Activated naive CD4-positive, alpha-beta T cell treated with anti-CD3 and anti-CD28 coated beads, Interleukin-2, amount 10 ng/mL, durations not matched to agents 7 days and 5 days (primary cell): Measurements from ENCODE around the gene GNS.

Experiments used
- CTCF ChIA-PET: fragments of 350-600 bp; sonication (Branson Sonifier 250); formaldehyde crosslinking; loops from one replicate; lab custom pipeline; 2021; ENCODE audit warnings: antibody characterized with exemption; lab: Charles Lee
- DNase-seq: peaks from one replicate; pipeline ENCODE4 v3.0.0-alpha.2; 2020
- H3K27ac Mint-ChIP-seq: one replicate; pipeline ENCODE4 v1.8.0; 2021; ENCODE audit warnings: mild to moderate bottlenecking, moderate library complexity, mixed read lengths
- H3K27me3 Mint-ChIP-seq: one replicate; pipeline ENCODE4 v1.8.0; 2021; ENCODE audit warnings: mild to moderate bottlenecking, mixed read lengths
- H3K36me3 Mint-ChIP-seq: one replicate; pipeline ENCODE4 v1.8.0; 2021; ENCODE audit warnings: mixed read lengths
- H3K4me1 Mint-ChIP-seq: one replicate; pipeline ENCODE4 v1.8.0; 2021; ENCODE audit warnings: mixed read lengths
- H3K4me3 Mint-ChIP-seq: one replicate; pipeline ENCODE4 v1.8.0; 2021; ENCODE audit warnings: mild to moderate bottlenecking, moderate library complexity, mixed read lengths
- H3K9me3 Mint-ChIP-seq: one replicate; pipeline ENCODE4 v1.8.0; 2021; ENCODE audit warnings: mixed read lengths

GNS gene

DNA sequence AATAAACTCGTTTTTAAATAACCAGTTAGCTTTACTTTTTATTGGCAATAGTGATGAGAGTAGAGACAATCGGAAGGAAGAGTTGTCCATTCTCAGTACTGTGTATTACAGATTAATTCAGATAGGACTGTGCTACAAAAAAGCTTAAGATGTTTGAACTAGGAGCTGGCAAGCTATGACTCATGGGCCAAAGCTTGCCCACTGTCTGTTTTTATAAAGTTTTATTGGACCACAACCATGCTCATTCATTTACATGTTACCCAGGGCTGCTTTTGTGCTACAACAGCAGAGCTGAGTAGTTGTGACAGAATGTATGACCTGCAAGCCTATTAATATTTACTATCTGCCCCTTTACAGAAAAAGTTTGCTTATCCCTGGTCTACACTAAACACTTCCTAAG, 19.4 kb downstream of the GNS start:
- Mint-ChIP-seq H3K36me3 (peaks cover 66% of the 10 kb centered on the region), H3K27ac (no peak overlapping the region)

DNA sequence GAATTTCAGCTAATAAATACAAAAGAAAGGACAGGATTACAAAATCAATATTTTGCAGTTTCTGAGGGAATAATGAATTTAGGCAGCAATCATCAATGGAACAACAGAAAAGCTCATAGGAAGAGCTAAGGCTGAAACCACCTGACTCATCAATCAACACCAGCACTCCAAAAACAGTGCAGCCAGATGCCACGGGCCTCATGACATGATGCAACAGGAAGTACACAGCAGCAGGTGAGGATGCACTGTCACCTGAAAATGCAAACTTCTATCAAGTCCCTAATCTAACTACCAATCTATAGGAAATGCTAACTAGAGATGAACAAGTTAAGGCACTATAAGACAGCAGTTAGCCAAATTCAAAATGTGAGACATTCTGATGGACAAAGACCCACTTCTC, 21.7 kb downstream of the GNS start:
- peaks cover 71% of the 10 kb centered on the region for H3K36me3 Mint-ChIP-seq
- CTCF ChIA-PET = no interaction called here
- H3K4me1 Mint-ChIP-seq = peaks cover 27% of the 10 kb centered on the region
- H3K27ac Mint-ChIP-seq = peak overlapping the region; percentile 77
- H3K27me3 Mint-ChIP-seq = no peaks in the 10 kb centered on the region
- no peak overlapping the region for H3K4me3 Mint-ChIP-seq
- H3K9me3 Mint-ChIP-seq = peaks cover 3% of the 10 kb centered on the region
- peak; percentile 57 for DNase-seq

More for the DNA sequence above, 19.4 kb downstream of the GNS start:
- Mint-ChIP-seq H3K9me3 (peaks cover 3% of the 10 kb centered on the region), H3K27me3 (no peaks in the 10 kb centered on the region), H3K4me3 (no peak overlapping the region), H3K4me1 (peaks cover 27% of the 10 kb centered on the region)
- CTCF ChIA-PET = no interaction called here
- DNase-seq = no peak

DNA sequence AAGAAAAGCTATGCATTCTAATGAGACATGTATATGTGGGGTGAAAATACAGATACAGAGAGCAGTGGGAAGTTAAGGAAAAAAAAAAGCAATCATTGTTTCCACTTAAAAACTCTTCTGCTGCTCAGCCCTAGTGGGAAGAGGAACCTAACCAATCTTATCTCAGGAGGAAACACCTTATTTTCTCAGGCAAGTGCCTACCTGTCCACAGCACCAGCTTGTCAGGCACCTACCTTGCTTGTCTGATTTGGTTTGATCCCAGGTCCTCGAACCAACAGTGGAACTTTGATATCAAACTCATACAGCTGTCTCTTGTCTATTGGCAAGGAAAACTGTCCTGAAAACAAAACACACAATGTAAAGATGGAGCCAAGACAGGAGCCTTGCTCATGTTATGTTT, 22.4 kb downstream of the GNS start:
- Mint-ChIP-seq H3K9me3 (peaks cover 3% of the 10 kb centered on the region), H3K4me1 (peaks cover 27% of the 10 kb centered on the region), H3K27me3 (no peaks in the 10 kb centered on the region), H3K27ac (peak overlapping the region; percentile 77), H3K4me3 (no peak overlapping the region), H3K36me3 (peaks cover 66% of the 10 kb centered on the region)
- CTCF ChIA-PET = no interaction called here
- no peak for DNase-seq

DNA sequence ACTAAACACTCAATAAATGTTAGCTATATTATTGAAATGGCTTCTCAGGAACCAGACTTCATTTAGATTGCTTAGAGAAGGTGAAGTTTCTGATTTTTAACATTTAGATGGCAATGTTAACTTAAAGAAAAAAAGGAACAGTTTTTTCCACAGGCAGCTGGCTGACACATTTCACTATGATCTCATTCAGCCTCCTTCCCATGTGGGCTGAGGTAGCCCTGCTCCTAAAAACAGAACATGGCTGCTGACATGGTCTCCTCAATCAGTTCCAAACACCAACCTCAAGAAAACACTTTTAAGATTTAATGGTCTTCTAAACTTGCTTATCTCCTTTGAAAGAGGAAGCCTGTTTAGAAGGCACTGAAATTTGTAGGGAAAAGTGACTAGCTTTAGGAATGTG, 23.8 kb downstream of the GNS start:
- peaks cover 3% of the 10 kb centered on the region for H3K9me3 Mint-ChIP-seq
- peaks cover 65% of the 10 kb centered on the region for H3K36me3 Mint-ChIP-seq
- no peak overlapping the region for H3K4me3 Mint-ChIP-seq
- H3K27me3 Mint-ChIP-seq = no peaks in the 10 kb centered on the region
- no peak overlapping the region for H3K27ac Mint-ChIP-seq
- DNase-seq = no peak
- CTCF ChIA-PET = interaction anchor here (1.0 kb wide), 3 partner anchors 8 to 118 kb away, joined by 3 read pairs; no protein-coding TSS in a partner anchor
- peaks cover 38% of the 10 kb centered on the region for H3K4me1 Mint-ChIP-seq

DNA sequence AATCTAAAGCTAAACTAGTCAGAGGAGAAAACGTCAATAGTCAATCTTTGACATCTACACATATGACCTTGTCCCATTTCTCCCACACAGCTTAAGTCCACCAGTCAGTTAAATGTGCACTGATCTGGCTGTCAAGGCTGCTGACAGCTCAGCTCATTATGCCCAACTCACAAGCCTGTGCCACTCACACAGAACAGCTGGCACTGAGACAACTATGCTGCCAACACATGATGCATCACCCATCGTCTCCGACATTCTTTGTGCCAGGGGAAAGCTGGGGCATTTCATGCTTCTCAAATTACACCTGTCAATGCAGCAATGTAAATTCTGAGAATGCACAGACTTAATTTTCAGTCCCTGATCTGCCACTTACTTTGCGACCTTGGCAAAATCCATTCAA, 25.3 kb downstream of the GNS start:
- no peaks in the 10 kb centered on the region for H3K27me3 Mint-ChIP-seq
- H3K4me3 Mint-ChIP-seq = no peak overlapping the region
- CTCF ChIA-PET = no interaction called here
- H3K36me3 Mint-ChIP-seq = peaks cover 58% of the 10 kb centered on the region
- H3K9me3 Mint-ChIP-seq = peaks cover 3% of the 10 kb centered on the region
- H3K27ac Mint-ChIP-seq = no peak overlapping the region
- DNase-seq = no peak
- H3K4me1 Mint-ChIP-seq = peaks cover 45% of the 10 kb centered on the region

- CTCF ChIA-PET = no interaction called here
- Mint-ChIP-seq H3K36me3 (peaks cover 52% of the 10 kb centered on the region), H3K27me3 (no peaks in the 10 kb centered on the region), H3K27ac (peak overlapping the region; percentile 93), H3K4me3 (no peak overlapping the region), H3K4me1 (peaks cover 27% of the 10 kb centered on the region), H3K9me3 (no peaks in the 10 kb centered on the region)
- DNase-seq = no peak
Measured at GRCh38 chr12:64731683-64732082, 27.5 kb downstream of the GNS start.

GRCh38 chr12:64730588-64730969, 28.6 kb downstream of the GNS start:
- no peak for DNase-seq
- Mint-ChIP-seq H3K27ac (peak overlapping the region; percentile 93), H3K36me3 (peaks cover 46% of the 10 kb centered on the region), H3K27me3 (no peaks in the 10 kb centered on the region), H3K4me3 (no peak overlapping the region), H3K4me1 (peaks cover 20% of the 10 kb centered on the region), H3K9me3 (no peaks in the 10 kb centered on the region)
- CTCF ChIA-PET = interaction anchor here (1.0 kb wide), 1 partner anchor 181 kb away, joined by 4 read pairs; no protein-coding TSS in a partner anchor

DNA sequence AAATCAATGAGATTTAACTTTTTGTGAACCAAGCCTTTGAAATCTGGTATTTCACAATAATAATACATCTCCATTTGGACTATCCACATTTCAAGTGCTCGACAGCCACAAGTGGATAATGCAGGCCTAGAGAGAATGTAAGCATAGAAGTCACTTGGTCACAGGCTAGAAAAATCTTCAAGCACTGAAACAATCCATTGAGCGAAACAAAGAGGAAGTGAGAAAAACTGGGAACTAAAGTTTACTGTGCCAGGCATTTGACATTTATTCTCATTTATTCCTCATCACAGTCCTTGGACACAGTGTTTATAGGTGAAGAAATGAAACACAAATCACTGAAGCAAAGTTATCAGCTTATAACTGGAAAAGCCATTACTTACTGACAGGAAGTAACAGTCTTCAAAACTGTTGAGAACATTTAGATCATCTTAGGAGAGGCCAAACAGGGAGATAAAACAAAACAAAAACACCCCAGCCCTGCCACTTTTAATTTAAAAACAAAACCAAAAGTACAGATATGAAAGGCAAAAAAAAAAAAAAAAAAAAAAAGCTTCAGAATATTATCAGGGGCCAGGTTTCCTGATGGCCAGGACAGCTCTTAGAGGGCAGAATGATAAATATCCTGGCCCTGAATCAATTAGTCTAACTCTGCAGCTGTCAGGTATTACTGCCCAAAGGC, 29.2 kb downstream of the GNS start:
- Mint-ChIP-seq H3K9me3 (no peaks in the 10 kb centered on the region), H3K27ac (peak overlapping the region; percentile 93), H3K36me3 (peaks cover 50% of the 10 kb centered on the region), H3K27me3 (no peaks in the 10 kb centered on the region), H3K4me1 (peaks cover 20% of the 10 kb centered on the region), H3K4me3 (peak overlapping the region; percentile 2)
- DNase-seq = no peak
- CTCF ChIA-PET = interaction anchor here (1.0 kb wide), 1 partner anchor 180 kb away, joined by 4 read pairs; no protein-coding TSS in a partner anchor

DNA sequence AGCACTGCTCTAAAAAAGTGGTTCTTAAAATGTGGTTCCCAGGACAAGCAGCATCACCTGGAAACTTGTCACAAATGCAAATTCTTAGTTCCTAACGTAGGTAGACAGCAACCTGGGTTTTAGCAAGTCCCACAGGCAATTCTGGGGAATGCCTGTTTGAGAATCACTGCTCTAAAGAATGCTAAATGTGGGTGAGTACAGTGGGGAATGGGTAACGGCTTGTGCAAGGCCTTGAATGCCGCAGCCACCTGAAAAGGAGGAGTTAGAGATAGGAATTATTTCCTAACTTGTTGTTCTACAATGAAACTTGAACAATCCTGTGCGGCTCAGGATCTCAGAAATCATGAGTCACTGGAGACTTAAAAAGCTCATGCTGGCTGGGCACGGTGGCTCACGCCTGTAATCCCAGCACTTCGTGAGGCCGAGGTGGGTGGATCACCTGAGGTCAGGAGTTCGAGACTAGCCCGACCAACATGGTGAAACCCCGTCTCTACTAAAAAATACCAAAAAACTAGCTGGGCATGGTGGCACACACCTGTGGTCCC, 34.9 kb downstream of the GNS start:
- Mint-ChIP-seq H3K9me3 (no peaks in the 10 kb centered on the region), H3K4me1 (peaks cover 15% of the 10 kb centered on the region), H3K4me3 (no peak overlapping the region), H3K36me3 (peaks cover 52% of the 10 kb centered on the region), H3K27me3 (no peaks in the 10 kb centered on the region), H3K27ac (no peak overlapping the region)
- no peak for DNase-seq
- CTCF ChIA-PET = interaction anchor here (1.8 kb wide), 1 partner anchor 175 kb away, joined by 5 read pairs; no protein-coding TSS in a partner anchor

DNA sequence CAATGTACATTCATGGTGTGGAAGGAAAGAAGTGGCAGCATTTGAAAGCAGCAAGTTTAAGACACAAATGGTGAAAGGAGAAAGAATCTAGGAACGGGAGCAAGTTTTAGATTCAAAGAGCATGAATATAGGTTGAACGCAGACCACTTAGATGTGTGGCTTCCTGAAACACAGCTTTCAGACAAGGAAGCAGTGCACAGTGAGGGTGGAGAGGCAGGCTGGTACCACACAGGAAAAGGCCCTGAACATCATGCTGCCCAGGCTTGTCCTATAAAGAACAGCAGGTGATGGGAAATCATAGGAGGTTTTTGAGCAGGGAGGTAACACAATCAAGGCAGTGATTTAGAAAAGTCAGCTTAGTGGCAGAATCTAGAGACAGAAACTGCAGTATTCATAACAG, 35.6 kb downstream of the GNS start:
- Mint-ChIP-seq H3K9me3 (no peaks in the 10 kb centered on the region), H3K4me1 (peaks cover 14% of the 10 kb centered on the region), H3K27ac (no peak overlapping the region), H3K4me3 (no peak overlapping the region), H3K36me3 (peaks cover 52% of the 10 kb centered on the region), H3K27me3 (no peaks in the 10 kb centered on the region)
- CTCF ChIA-PET = interaction anchor here (1.8 kb wide), 1 partner anchor 174 kb away, joined by 5 read pairs; no protein-coding TSS in a partner anchor
- DNase-seq = no peak

GRCh38 chr12:64722835-64723234, 36.4 kb downstream of the GNS start:
- Mint-ChIP-seq H3K9me3 (no peaks in the 10 kb centered on the region), H3K36me3 (peaks cover 47% of the 10 kb centered on the region), H3K27me3 (no peaks in the 10 kb centered on the region), H3K4me3 (no peak overlapping the region), H3K4me1 (peaks cover 14% of the 10 kb centered on the region), H3K27ac (no peak overlapping the region)
- DNase-seq = no peak
- CTCF ChIA-PET = interaction anchor here (1.8 kb wide), 1 partner anchor 173 kb away, joined by 5 read pairs; no protein-coding TSS in a partner anchor

- Mint-ChIP-seq H3K4me1 (peaks cover 22% of the 10 kb centered on the region), H3K4me3 (no peak overlapping the region), H3K9me3 (no peaks in the 10 kb centered on the region), H3K36me3 (peaks cover 49% of the 10 kb centered on the region), H3K27ac (no peak overlapping the region), H3K27me3 (no peaks in the 10 kb centered on the region)
- CTCF ChIA-PET = no interaction called here
- DNase-seq = no peak
Measured at GRCh38 chr12:64720884-64721283, 38.3 kb downstream of the GNS start.

- Mint-ChIP-seq H3K9me3 (no peaks in the 10 kb centered on the region), H3K27ac (no peak overlapping the region), H3K4me3 (no peak overlapping the region), H3K4me1 (peaks cover 38% of the 10 kb centered on the region), H3K36me3 (peaks cover 63% of the 10 kb centered on the region), H3K27me3 (no peaks in the 10 kb centered on the region)
- no peak for DNase-seq
- CTCF ChIA-PET = interaction anchor here (0.7 to 1.3 kb wide), 4 partner anchors 18 to 169 kb away, joined by 3 to 4 read pairs (median 3); no protein-coding TSS in a partner anchor
Measured at GRCh38 chr12:64718649-64719048, 40.6 kb downstream of the GNS start.

GRCh38 chr12:64716839-64717455, 42.3 kb downstream of the GNS start:
- CTCF ChIA-PET = no interaction called here
- no peak for DNase-seq
- Mint-ChIP-seq H3K4me1 (peaks cover 37% of the 10 kb centered on the region), H3K36me3 (peaks cover 63% of the 10 kb centered on the region), H3K4me3 (no peak overlapping the region), H3K27me3 (no peaks in the 10 kb centered on the region), H3K9me3 (no peaks in the 10 kb centered on the region), H3K27ac (no peak overlapping the region)
